ENCODE measurements around the gene IPP.
"Not testable (repeated sequence)": the region's sequence is repeated elsewhere in the genome, so short reads cannot be mapped to it uniquely, and the experiment has no call there.

Gene IPP

DNA sequence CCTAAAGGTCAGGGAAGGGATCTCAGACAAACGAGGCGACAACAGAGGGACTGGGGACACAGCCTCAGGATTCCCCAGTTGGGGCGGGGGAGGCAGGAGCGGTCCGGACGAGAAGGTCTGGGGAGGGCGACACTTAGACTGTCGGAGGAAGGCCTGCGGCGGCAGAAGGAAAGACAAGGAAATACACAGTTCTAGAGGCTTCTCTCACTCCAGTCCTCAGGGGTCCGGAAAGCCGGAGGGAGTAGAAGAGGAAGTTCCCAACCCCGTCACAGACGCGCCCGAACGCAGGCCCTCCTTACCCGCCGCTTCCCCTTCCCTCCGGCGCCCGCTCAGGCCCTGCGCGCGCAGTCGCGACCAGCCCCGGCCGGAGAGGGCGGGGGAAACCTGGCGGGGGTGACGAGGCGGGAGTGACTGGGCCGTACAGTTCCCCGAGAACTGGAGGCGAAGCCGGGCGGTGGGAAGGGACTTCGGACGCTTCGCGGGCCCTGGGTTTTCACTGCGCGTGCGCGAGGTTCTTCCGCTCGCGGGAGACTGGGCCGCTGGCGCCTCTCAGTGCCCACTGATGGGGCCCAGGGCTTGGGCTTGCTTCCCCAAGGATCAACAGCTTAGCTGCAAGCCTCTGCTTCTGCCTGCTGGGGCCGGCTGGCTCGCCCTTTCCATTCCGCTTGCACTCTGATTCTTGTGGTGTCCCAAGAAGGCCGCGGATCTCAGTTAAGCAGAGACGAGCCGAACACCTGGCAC lies at the start of gene IPP:
Gene IPP, minus strand, starts transcription at position 356 of the 741 bp plus-strand sequence. CDS start 4,242 bp downstream, outside the sequence.
- peak; percentile 93 for DNase-seq

DNA sequence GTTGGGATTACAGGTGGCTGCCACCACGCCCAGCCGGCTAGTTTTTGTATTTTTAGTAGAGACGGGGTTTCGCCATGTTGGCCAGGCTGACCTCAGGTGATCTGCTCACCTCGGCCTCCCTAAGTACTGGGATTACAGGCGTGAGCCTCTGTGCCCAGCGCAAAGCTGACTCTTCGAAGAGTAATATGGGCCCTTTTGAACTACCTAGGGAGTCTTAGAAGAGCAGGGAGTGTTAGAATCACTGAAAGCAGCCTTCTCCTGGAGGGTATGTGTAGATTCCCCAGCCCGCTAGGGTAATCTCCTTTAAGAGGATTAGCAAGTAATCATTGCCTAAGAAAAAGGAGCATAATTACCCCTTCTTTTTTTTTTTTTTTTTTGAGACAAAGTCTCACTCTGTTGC lies 46.5 kb upstream of the IPP start:
- no peak for DNase-seq

DNA sequence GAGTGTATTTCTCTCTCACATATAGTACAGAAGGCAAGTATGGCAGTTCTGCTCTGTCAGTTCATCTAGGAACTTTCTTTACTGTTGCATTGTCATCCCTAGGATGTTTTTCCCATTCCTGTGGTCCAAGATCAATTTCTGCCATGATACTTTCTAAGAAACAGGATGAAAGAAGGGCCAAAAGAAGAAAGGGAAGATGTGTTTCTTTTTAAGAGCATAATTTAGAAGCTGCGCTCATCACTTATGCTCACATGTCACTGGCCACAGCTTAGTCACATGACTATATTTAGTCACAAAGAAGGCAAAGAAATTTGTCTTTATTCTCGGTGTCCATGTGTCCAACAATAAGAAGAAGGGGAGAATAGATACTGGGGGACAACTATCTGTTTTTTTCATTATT lies 45.9 kb upstream of the IPP start:
- no peak for DNase-seq

DNA sequence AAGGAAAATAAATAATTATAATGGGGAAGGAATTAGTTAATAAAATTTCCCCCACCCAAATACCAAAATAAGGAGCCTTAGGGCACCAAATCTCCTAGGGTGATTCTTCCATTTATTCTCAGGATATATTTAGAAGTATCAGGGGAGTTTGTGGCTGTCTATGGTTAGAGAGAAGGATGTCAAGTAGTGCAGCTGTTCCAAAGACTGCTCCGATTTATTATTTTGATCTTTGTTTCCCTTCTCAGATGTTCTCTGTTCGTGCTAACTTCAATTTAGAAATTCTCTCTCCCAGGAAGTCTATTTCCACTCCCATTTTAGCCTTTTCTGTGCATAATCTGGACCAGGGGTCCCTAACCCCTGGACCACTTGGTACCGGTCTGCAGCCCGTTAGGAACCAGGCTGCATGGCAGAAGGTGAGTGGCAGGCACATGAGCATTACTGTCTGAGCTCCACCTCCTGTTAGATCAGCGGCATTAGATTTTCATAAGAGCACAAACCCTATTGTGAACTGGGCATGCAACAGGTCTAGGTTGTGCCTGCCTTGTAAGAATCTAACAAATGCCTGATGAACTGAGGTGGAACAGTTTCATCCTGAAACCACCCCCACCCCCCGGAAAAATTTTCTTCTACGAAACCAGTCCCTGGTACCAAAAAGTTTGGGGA lies 43.6 kb upstream of the IPP start:
- no peak for DNase-seq

DNA sequence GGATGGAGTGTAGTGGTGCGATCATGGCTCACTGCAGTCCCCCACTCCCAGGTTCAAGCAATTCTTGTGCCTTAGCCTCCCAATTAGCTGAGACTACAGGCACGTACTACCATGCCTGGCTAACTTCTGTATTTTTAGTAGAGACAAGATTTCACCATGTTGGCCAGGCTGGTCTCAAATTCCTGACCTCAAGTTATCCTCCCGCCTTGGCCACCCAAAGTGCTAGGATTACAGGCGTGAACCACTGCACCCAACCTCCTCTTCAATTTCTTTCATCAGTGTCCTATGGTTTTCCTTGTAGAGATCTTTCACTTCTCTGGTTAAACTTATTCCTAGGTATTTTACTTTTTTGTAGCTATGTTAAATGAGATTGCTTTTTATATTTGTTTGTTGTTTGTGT lies 42.3 kb upstream of the IPP start:
- no peak for DNase-seq

DNA sequence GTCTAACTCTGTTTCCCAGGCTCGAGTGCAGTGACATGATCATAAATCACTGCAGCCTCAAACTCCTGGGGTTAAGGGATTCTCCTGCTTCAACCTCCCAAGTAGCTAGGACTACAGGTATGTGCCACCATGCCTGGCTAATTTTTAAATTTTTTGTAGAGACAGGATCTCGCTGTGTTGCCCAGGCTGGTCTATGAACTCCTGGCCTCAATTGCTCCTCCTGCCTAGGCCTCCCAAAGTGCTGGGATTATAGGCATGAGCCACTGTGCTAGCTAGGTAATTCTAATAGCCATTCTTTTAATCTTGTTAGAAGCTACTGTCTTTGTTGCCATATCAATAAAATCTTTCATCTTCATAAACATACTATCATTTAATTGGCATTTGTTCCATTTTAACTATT lies 39.1 kb upstream of the IPP start:
- no peak for DNase-seq

DNA sequence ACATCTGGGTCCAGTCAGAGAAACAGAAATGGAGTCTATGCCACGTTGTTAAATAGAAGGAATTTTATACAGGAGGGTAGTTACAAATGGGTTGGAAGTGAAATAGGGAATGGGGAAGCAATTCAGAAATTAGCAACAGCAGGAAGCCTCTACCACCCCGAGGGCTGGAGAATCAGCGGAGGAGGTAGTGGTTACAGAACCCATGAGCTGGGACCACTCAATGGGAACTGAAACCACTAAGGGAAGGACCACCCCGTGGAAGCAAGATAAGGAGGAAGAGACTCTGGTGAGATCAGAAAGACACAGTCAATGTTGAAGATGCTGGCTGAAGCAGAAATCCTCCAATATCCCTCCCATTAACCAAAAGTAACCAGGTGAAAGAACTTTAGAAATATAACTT lies 37.5 kb upstream of the IPP start:
- no peak for DNase-seq

DNA sequence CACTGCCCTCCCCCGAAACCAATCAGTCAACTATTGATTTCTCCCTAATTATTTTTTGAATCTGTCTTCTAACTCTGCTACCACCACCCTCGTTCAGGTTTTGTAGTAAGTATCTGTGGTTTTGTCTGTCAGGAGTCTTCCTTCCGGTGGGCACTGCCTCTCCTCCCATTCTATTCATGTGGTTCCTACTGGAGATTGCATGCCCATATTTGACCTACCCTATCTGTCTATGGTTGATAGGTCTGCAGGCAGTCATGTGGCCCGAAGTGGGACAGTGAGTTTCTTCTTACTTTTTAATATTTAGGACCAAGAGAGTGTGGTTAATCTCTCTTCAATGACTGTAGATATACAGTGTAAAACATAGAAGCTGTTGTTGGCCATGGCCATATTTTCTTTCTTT lies 35.1 kb upstream of the IPP start:
- DNase-seq: no peak

DNA sequence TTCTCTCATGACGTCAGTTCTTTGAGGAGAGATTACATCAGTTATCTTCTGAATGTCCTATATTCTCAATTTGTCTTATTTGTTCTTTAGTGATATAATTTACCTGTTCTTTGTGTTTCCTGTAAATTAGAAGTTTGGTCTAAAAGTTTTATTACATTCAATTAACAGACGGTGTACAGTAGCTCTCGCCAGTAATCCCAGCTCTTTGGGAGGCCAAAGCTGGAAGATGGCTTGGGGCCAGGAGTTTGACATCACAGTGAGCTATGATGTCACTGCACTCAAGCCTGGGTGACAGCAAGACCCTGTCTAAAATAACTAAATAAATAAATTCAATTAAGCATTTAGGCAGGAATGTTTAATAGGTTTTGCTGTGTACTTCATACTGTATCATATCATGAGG lies 25.3 kb upstream of the IPP start:
- DNase-seq: no peak

DNA sequence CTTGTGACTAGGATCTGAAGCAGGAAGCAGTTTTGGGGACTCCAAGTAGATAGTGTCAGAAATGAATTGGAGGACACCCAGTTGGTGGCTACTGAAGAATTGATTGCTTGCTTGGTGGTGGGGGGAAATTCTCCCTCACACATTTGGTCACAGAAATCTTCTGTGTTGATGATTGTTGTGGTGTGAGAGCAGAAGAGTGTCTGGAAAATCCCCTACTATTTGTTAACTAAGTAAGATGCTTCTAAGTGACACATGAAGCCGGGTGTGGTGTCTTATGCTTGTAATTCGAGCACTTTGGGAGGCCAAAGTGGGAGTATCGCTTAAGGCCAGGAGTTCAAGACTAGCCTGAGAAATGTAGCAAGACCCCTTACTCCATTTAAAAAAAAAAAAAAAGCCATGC lies 22.5 kb upstream of the IPP start:
- no peak for DNase-seq

DNA sequence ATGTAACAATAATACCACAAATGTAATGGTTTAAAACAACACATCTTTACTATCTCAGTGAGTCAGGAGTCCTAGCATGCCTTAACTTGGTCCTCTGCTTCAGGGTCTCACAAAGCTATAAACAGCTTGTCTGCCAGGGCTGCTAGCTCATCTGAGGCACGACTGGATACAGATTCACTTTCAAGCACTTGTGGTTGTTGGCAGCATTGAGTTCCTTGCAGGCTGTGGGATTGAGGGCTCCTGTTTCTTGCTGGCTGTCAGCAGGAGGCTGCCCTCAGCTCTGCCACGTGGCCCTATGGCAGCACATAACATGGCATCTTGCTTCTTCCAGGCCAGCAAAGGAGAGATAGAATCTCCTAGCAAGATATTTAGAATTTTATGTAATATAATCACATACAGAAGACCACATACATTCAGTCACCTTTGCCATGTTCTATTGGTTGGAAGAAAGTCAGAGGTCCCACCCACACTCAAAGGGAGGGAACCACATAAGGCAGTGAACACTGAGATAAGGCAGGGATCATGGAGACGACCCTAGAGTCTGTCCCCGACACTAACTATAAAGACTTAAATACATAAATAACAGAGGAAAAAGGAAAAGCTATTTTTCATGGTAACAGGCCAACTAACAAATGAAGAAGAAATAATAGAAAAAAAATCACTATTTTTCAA lies 18.9 kb upstream of the IPP start:
- no peak for DNase-seq

DNA sequence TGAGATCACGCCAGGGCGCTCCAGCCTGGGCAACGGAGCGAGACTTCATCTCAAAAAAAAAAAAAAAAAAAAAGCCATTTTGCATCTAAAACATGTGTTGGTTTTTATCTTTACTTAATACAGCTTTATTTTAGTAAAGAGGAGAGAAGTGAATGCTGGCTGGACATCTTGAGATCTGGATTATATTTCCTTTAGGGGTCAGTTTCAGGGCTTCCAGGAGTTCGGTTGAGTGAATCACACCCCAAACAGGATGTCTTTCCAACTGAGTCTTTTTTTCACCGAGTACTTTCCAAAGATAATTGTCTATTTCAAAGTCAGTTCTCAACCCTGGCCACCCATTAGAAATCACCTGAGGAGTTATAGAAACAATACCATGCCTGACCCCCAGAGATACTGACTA lies 16.6 kb upstream of the IPP start:
- DNase-seq: no peak

DNA sequence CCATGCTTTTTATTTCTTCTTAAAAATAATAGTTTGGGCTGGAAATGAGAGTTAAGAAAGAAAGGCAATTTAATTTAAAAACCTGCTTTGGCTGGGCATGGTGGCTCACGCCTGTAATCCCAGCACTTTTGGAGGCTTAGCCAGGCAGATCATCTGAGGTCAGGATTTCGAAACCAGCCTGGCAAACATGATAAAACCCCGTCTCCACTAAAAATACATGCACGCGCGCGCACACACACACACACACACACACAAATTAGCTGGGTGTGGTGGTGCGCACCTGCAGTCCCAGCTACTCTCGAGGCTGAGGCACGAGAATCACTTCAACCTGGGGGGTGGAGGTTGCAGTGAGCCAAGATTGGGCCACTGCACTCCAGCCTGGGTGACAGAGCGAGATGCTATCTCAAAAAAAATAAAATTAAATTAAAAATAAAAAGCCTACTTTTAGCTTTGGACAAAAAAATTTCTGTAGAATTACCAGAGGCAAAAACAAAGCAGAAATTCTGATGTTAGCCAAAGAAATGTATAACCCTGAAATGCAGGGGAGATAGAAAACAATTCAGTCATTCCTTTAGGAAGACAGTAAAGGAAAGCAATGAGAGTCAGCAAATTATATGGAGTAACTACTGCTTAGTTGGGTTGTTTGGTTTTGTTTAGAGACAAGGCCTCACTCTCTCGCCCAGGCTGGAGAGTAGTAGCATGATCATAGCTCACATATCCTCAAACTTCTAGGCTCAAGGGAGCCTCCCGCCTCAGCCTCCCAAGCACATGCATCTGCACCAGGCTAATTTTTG lies 15.7 kb upstream of the IPP start:
- no peak for DNase-seq

DNA sequence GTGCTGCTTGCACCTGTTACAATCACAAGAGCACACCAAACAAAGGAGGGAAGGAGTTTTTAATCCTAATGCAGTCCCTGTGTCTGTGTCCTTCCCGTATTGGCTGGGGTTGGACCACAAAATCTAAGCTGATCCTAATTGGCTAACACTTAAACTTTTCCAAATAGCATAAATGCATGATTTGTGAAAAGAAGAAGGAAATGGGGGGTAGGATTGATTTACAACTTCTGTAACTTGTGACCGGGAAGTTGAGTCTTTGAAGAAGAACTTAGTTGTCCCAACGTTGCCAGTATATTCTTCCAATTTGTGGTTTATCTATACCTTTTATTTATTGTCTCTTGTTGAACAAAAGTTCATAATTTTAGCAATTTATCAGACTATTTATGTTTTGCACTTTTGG lies 11.8 kb upstream of the IPP start:
- DNase-seq: no peak

DNA sequence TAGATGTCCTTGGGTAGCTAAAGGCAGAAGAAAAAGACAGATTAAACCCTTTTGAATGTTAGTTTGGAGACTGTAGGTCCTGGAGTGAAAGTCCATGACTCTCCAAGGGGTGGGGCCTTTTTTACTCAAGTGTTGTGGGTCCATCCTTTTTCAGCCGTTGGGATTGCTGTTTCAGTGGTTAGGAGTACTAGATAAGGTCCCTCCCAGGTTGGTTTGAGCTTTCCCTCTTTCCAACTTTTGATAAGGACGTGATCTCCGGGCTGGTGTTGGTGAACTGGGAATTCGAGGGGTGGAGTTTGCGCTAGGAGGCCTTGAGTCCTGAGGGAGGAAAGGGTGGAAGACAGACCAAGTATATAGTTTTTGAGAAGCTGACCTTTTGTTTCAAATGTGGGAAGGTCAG lies 5.2 kb upstream of the IPP start:
- DNase-seq: no peak

DNA sequence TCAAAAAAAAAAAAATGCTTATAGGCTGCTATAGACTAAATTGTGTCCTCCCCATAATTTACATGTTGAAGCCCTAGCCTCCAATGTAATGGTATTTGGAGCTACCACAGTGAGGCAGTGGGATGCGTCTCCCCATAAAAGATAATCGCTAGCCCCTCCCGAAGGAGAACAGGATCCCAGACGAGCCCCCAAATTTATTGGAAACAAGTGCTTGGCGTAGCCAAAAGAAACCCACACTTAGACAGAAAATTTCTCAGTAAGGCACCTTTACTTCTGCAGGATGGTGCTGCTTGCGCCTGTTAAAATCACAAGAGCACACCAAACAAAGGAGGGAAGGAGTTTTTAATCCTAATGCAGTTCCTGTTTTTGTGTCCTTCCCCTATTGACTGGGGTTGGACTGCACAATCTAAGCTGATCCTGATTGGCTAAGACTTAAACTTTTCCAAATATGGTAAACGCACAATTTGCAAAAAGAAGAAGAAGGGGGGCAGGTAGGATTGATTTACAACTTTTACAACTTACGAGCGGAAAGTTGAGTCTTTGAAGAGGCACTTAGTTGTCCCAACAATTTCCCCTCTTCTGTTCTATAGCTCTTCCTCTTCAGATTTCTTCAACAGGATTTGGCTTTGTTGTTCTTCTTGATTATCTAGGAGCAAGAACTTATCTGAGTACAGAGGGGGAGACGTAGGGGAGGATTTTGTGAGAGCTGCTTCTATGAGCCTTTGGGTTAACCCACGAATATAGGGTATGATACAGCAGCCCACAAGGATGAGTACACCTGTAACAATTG lies 3.0 kb upstream of the IPP start:
- no peak for DNase-seq

DNA sequence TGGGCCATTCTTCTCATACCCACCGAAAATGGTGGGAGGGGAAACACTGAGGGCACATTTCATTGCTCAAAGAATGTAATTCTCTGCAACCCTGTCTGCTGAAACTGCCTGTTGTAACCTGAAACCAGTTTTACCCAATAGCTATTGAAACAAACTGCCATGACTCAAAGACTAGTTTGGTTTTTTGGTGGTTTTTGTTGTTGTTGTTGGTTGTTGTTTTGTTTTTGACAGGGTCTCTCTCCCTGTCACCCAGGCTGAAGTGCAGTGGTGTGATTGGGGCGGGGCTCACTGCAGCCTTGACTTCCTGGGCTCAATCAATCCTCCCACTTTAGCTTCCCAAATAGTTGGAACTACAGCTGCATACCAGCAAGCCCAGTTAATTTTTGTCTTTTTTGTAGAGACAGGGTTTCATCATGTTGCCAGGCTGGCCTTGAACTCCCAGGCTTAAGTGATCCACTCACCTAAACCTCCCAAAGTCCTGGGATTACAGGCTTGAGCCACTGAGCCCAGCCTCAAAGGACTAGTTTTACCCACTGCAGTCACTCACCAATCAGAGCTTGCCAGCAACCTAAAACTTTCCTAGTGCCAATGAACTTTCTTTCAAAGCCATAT lies 2.1 kb upstream of the IPP start:
- no peak for DNase-seq

DNA sequence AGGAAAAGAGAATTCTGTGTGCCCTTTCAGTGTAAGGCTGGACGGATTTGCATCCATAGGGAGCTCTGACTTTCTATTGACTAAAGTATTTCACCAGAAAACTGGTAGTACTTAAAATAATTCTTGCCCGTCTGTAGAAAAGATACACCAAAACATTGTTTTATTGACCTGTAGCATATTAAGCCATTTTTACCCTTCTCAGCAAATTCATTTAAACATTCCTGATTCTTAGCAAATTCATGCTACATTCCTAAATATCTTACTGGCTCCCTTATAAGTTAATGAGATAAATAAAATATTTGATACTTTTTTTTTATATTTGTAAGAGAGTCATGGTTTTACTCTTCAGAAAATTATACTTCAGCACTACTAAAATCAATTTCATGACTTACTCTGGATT lies 1.6 kb upstream of the IPP start:
- no peak for DNase-seq

DNA sequence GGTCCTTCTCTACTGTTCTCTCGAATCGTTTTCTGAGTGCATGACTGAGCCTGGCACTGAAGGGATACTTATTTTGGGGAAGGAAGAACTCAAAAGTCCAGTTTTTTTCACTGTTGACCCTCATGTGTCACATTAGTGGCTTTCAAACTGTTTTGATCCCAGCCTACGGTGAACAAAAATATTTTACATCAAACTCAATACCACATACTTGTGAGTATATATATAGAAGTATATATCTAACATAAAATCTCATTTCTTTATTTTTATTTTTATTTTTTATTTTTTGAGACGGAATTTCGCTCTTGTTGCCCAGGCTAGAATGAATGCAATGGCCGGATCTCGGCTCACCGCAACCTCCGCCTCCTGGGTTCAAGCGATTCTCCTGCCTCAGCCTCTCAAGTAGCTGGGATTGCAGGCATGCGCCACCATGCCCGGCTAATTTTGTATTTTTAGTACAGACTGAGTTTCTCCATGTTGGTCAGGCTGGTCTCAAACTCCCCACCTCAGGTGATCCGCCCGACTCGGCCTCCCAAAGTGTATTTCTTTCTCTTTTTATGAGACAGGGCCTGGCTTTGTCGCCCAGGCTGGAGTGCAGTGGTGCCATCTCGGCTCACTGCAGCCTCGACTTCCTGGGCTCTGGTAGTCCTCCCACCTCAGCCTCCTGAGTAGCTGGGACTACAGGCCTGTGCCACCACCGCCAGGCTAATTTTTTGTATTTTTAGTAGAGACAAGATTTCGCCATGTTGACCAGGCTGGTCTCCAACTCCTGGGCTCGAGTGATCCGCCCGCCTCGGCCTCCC lies 786 bp upstream of the IPP start:
- not testable (repeated sequence) for DNase-seq

DNA sequence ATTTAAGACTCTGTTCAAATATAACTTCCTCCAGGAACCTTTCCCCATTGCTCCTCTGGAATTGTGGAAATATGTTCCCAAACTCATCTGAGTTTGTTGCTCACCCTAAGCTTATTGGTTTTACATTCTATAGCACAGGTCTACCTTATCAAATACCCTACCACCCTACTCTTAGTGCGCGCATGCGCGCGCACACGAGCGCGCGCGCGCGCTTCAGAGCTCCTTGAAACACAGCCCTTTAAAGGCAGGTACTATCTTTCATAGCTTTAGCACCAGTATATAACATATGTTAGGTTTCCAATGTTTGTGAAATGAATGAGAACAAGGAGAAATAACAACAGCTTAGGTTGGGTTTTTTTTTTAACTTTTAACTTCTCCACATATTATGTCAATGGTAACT lies 3.5 kb downstream of the IPP start:
- DNase-seq: no peak

DNA sequence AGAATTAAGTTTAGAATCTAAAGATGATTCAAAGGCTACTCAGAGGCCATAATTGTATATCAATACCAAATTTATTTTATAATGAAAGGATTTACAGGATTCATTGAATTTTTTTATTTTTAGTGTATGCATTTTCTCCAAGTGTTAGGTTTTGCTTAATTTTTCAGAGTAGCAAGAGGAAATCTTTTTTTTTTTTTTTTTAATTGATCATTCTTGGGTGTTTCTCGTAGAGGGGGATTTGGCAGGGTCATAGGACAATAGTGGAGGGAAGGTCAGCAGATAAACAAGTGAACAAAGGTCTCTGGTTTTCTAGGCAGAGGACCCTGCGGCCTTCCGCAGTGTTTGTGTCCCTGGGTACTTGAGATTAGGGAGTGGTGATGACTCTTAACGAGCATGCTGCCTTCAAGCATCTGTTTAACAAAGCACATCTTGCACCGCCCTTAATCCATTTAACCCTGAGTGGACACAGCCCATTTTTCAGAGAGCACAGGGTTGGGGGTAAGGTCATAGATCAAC lies 10.8 kb downstream of the IPP start:
- not testable (repeated sequence) for DNase-seq
